ENCODE results near the gene GTF3C5.

Gene GTF3C5

DNA sequence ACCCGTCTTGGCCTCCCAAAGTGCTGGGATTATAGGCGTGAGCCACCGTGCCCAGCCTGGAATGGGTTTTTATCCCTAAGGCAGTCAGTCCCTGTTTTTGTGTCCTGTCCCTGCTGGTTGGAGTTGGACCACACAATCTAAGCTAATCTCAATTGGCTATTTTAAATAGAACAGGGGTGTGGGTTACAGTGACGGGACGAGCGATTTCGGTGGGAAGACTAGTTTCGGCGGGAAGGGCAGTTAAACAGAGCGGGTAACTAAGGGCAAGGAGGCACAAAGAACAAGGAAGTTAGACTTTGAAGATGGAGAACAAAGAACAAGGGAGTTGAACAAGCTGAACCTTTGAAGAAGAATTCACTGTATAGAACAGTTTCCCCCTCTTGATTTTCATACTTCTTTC, 1.4 kb downstream of the GTF3C5 start:
- no peak for DNase-seq

DNA sequence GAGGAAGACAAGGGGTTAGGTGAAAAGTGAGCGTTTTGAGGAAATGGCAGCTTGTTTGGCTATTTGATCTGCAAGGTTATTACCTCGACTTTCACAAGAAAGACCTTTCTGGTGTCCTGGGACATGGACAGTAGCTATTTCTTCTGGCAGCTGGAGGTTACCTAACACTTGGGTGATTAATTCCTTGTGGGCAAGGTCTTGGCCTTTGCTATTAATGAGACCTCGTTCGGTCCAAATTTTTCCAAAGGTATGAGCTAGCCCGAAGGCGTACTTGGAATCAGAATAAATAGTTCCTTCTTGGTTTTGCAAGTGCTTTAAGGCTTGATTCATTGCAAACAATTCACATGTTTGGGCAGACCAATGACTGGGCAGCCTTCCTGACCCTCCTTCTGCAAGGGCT, 4.9 kb downstream of the GTF3C5 start:
- DNase-seq: no peak

DNA sequence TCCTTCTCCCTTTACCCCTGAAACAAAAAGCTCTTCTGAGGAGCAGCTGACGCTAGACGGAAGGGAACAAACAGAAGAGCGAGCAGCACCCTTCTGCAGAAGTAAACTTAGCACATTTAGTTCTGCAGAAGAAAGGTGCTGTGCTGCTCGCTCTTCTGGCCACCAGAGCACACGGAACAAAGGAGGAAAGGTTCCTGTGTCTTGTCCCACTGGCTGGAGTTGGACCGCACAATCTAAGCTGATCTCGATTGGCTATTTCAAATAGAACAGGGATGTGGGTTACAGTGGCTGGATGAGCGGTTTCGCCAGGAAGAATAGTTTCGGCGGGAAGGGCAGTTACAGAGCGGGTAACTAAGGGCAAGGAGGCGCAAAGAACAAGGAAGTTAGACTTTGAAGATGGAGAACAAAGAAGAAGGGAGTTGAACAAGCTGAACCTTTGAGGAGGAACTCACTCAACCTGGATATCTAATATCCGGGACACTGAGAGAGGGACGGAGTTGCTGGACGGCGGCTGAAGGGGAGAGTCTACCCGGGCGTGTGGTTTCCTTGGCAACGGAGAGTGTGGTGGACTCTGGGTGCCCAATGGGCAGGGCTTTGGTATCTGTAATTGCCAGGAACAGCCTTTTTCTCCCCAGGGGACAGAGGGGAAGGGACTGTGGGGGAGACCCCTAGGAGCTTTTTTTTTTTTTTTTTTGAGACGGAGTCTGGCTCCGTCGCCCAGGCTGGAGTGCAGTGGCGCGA, 7.1 kb downstream of the GTF3C5 start:
- no peak for DNase-seq

DNA sequence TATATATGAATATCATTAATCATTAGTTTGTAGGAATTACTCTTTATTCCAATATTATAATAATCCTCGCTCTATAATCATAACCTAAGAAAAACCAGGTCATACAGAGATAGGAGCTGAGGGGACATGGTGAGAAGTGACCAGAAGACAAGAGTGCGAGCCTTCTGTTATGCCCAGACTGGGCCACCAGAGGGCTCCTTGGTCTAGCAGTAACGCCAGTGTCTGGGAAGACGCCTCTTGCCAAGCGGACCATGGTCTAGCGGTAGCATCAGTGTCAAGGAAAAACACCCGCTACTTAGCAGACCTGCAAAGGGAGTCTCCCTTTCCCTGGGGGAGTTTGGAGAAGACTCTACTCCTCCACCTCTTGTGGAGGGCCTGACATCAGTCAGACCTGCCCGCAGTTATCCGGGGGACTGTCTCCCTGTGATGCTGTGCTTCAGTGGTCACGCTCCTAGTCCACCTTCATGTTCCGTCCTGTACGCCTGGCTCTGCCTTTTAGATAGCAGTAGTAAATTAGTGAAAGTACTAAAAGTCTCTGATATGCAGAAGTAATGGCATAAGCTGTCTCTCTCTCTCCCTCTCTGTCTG, 10.2 kb downstream of the GTF3C5 start:
- peak; percentile 23 for DNase-seq

DNA sequence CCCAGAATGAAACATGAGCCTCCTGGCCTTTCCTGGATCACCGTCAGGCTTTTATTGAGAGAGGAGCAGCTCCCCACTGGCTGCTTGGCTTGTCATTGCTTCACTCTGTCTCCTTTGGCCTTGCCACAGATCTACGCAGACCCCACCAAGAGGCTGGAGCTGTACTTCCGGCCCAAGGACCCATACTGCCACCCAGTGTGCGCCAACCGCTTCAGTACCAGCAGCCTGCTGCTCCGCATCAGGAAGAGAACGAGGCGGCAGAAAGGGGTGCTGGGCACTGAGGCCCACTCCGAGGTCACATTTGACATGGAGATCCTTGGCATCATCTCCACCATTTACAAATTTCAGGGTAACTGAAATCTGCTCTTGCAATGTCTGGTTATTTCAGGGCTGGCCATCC, 11.2 kb downstream of the GTF3C5 start:
- DNase-seq: no peak

DNA sequence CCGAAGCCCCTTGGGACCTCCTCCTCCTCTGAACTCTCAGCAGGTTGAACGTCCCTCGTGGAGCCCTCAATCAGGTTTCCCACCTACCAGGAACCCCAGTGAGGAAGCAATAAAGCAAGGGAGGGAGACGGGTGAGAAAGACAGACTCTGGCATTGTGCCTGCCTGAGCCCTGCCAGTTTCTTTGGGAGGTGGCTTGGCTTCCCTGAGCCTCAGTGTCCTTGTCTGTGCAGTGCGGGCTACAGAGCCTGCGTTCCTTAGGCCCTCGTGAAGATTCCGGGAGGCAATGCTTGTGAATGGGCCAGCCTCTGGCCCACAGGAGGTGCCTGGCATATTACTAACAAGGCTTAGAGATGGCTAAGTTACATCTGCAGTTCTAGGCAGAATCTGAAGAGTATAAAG, 11.9 kb downstream of the GTF3C5 start:
- no peak for DNase-seq

DNA sequence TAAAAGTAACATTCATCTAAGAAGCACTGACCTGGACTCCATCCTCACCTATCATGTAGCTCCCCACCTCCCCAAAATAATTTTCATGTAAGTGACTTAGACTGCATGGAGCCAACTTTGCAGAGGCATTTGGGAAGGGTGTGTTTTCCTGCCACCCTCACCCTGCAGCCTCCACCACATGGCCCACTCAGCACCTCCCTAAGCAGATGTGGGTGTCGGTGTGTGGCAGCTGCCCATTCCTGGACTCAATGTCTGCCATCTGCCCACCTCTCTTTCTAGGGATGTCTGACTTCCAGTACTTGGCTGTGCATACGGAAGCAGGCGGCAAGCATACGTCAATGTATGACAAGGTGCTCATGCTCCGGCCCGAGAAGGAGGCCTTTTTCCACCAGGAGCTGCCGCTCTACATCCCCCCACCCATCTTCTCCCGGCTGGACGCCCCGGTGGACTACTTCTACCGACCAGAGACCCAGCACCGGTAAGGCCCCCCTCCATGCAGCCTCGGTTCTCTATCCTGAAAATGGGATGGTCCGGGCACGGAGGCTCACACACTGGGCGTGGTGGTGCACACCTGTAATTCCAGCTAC, 12.7 kb downstream of the GTF3C5 start:
- DNase-seq: no peak

DNA sequence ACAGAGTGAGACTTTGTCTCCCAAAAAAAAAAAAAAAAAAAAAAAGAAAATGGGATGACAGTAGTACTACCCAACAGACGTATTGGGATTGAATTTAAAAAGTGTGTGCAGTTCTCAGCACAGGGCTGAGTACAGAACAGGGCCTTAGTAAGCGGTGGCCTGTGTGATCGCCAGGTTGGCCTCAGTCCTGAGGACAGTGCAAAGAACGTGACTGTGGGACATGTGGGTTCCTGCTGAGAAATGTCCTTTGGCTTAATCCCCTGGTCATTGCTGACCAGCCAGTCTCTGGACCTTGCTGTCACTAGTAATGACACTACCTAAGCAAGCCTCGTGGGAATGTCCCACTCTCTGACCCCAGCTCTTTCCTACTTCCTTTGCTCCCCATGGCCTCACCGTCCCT, 13.3 kb downstream of the GTF3C5 start:
- DNase-seq: no peak

DNA sequence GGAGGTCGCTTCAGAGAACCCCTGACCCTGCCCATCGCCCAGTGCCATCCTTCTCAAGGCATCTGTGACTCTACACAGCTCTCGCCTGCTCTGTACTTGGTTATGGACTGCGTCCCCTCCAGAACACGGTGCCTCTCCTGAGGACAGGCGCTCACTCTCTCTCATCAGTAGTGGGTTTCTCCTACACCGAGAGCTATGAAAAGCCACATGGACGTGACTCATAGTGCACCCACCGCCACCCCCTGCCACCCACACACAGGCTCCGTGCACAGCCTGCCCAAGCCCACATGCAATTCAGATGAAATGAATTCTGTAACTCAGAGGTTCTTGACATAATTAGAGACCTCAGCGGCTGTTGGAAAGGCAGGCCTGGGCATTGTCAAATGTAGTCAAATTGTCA, 13.9 kb downstream of the GTF3C5 start:
- DNase-seq: no peak

DNA sequence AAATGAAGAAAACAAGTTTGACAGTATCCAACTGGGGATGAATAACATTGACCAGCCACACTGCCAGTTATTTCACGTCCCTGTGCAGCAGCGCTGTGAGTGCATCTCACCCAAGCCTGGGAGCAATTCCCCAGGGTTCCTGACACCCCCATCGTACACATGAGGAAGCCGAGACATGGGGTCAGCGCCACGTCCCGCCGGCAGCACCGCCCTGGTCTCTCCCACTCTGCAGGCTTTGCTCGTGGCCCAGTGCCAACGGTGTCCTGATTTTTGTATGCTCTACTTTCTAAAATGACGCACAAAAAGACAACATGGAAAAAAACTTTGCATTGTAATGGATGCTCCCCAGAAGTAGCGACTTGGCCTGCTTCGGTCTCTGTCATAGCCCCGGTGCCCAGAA, 14.3 kb downstream of the GTF3C5 start:
- no peak for DNase-seq

DNA sequence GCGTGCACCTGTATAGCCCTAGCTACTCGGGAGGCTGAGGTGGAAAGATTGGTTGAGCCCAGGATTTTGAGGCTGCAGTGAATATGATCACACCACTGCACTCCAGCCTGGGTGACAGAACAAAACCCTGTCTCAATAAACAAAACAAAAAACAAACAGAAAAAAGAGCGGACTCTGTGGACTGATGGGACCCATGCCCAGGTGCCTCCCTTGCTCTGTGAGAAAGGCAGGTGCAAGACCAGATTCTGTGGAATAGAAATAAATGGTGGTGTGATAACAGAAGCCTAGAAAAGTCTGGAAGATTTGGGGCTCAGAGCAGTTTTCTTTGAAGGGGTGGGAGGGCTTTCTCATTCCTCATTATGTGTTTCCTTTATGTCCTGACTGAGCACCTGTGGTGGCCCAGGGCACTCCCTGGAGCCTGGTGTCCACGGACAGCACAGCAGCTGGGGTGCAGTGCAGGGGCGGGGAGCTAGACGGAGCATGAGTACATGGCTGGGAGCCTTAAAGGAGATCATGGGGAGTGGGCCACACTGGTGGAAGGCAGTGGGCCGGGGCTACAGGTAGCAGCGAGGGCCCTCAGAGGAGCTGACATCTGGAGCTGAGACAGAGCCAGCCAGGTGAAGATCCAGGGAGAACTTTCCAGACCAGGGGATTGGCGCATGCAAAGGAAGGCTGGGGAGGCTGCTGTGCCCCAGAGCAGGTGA, 15.6 kb downstream of the GTF3C5 start:
- DNase-seq: no peak

DNA sequence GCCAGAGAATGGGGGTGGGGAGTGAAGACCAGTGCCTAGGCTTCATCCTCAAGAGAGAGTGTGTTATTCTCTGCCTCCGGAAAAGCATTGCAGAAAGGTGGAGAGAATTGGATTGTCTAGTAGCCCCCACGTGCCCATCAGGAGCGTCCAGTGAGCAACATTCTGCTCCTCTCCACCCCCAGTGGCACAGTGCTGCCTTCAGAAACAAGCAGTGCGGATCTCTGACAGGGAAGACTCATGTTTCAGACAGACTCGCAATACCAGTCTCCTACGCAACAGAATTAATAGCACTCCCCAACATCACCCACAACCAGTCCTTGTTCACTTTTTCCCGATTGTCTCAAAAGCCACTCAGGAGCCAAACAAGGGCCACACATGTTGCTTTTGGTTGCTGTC, 16.1 kb downstream of the GTF3C5 start:
- no peak for DNase-seq

DNA sequence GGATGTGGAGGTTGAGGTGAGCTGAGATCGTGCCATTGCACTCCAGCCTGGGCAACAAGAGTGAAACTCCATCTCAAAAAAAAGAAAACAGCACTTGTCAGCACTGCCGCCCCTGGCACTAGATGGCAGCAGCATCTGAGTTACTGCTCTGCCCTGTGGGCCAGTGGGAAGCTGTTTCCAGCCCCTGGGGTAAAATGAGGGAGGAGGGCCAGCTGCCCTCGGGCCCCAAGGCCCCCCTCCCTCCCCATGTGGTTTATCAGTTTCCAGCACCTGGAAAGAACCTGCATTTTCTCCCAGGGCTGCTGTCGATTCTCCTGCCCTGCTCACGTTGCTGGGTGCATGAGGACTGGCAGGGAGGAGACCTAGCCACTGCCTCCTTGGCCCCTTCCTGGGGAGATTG, 17.8 kb downstream of the GTF3C5 start:
- DNase-seq: peak; percentile 8

DNA sequence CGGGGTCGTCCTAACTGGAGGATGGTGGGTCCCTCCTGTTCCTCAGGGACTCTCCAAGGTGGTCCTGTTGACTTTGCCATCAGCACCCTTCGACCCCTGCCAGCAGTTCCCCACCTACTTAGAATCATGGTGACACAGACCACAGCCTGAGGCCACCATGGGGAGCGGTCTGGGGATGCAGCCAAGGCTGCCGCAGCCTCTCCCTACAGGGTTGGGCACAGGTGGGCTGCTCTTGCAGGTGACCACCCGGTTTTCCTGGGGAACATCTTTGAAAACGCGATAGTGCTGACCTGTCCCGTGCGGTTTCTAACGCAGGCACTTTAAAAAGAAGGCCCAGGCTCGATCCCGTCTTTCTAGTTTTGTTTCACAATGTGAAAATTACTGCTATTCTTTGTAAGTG, 18.2 kb downstream of the GTF3C5 start:
- DNase-seq: no peak

DNA sequence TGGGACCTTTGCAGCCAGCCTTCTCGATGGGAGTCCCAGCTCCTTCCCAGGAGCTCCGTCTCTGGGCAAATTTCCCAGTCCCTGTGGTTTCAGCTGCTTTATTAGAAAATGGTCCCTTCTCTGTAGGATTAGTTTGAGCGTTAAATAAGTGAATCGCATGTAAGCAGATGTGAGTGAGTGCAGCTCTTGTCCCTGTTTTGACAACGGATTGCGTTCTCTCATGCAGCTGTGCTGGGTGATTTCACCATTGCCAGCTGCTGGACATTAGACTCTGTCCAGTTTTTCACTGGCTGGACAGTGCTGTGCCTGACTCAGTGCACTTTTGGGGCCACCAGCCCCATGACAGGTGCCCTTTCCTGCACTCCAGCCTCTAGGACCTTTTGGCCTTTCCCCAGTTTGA, 19.3 kb downstream of the GTF3C5 start:
- DNase-seq: no peak

DNA sequence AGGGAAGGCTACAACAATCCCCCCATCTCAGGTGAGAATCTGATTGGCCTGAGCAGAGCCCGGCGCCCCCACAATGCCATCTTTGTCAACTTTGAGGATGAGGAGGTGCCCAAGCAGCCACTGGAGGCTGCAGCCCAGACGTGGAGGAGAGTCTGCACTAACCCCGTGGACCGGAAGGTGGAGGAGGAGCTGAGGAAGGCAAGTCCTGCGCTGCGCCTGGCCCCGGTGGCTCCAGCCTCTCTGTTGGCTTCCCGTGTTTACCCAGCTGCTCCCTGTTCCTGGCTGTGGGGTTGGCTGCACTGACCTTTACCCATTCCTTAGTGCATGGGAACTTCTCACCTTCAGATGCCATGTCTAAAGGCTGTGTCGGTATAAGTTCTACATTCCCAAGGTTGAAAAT, 20.0 kb downstream of the GTF3C5 start:
- no peak for DNase-seq

DNA sequence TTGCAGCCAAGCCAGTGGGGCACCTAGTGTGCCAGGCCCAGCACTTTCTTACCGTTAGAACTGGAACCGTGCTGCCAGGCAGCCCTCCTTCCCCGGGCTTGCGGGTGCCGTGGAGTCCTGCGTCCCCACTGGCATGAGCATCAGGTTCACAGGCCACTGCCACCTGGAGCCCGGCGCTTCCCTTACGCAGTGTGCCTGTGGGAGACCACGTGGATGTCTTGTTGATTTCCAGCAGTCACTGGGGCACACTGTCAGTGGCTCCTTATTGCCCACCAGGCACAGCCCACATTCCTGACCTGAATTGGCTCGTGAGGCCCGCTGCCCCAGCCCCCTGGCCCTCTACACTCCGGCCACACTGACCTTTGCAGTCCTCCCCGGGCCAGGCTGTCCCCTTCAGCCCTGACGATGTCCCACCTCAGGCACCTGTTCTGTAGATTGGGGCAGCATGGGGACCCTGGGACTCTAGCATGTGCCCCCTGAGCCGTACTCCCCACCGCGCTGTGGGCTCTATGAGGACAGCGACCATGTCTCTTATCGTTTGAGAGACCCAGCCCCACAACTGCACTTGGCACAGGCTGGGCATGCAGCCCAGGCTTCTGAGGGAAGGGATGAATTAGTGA, 20.6 kb downstream of the GTF3C5 start:
- DNase-seq: no peak

DNA sequence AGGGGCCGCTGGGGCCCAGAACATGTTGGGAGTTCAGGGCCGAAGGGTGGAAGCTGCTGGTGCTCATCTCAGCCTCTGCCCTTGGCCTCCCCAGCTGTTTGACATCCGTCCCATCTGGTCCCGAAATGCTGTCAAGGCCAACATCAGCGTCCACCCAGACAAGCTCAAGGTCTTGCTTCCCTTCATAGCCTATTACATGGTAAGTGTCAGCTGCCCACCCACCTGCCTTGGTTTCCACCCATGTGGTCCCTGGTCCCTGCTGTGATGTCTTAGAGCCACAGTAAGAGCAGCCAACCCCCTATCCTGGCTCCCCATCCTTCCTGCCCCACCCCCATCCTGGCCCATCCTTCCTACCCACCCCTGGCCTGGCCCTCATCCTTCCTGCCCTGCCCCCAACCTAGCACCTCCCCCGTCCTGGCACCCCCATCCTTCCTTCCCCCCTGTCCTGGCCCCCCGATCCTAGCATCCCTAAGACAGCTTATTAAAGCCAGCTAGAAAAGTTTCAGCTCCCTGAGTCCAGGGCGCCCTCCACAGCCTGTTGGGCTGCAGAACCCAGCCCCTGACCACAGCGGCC, 21.3 kb downstream of the GTF3C5 start:
- DNase-seq: no peak

DNA sequence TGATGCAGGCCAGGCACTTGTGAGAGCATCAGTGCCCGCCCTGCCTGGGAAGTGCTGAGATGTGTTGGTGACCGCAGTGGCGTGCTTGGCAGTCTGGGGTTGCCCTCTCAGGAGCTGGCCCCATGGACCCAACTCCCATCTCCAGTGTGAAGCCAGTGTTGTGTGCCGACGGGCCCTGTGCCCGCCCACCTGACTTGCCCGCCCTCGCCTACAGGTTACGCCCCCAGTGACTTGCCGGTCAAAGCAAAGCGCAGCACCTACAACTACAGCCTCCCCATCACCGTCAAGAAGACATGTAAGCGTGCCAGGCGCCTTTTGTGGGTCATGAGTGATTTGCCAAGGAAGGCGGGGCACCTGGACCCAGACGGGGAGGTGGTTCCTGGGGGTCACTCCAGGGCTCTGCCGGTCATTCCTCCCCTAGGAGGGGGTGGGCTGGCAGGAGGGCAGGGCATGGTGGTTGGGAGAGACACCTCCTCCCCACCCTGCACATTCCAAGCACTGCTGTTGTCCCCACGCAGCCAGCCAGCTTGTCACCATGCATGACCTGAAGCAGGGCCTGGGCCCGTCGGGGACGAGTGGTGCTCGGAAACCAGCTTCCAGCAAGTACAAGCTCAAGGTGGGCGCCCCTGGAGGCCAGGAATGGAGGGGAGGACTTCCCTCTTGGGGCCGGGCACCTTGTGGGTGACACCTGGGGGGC, 23.5 kb downstream of the GTF3C5 start:
- no peak for DNase-seq

DNA sequence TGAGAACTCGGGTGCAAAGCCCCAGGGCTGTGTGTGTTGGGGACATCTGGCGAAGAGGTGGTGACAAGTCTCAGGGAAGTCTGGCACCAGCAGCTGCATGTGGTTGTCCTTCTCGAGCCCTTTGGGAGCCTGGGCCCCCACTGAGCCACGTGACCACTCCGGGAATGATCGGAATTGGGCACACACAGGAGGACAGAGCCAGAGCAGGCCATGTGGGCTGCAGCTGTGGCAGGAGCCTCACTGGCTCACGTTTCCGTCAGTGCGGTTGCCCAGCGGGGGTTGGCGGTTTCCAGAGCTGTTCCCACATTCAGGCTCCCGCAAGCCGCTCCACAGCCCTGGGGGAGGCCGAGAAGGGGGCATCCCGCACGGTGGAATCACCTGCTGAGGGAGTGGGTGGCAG, 24.2 kb downstream of the GTF3C5 start:
- no peak for DNase-seq

DNA sequence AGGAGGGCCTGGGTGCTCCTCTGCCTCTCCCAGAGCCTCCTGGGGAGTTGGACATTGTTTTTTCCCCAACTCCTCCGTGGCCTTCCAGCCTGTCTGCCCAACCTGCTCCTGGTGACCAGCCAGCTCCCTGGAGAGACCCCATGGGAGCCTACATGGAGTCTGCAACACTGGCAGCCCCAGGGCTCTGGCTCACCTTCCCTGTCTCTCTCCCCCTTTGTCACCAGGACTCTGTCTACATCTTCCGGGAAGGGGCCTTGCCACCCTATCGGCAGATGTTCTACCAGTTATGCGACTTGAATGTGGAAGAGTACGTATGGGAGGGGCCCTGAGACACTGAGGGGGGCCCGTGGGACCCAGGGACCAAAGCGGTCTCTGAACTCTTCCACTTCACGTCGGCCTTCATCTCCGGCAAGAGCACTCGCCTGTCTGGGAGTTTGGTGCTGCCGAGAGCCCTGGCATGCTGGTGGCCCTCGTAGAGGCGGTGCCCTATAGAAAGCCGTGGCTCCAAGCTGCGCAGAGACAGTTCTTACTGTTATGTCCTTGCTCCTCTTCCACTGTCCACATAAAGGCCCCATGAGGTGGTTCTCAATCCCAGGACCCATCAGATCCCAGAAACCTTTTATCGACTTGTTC, 25.1 kb downstream of the GTF3C5 start:
- no peak for DNase-seq

DNA sequence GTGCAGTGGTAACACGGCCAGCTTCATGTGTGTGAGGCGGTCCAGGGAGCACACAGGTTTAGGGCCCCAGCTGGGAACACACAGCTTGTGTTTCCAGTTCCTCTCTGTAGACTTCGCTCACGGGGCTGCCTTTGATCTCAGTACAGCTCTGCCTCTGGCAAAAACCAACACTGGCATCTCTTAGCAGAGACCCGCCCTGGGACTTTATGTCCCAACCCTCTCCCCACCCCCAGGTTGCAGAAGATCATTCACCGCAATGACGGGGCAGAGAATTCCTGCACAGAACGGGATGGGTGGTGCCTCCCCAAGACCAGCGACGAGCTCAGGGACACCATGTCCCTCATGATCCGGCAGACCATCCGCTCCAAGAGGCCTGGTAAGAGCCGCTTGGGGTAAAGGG, 25.7 kb downstream of the GTF3C5 start:
- no peak for DNase-seq
